NCI-H2196 treated with DMSO at 0.1 percent for 48 hours (cell line): Measurements from ENCODE around the gene MLPH.
"Not testable (repeated sequence)": the region's sequence is repeated elsewhere in the genome, so short reads cannot be mapped to it uniquely, and the experiment has no call there.

Experiments used
- DNase-seq: peaks from one replicate; lab custom pipeline; 2025; ENCODE audit not compliant: unreplicated experiment; lab: John Stamatoyannopoulos, UW

MLPH gene

DNA sequence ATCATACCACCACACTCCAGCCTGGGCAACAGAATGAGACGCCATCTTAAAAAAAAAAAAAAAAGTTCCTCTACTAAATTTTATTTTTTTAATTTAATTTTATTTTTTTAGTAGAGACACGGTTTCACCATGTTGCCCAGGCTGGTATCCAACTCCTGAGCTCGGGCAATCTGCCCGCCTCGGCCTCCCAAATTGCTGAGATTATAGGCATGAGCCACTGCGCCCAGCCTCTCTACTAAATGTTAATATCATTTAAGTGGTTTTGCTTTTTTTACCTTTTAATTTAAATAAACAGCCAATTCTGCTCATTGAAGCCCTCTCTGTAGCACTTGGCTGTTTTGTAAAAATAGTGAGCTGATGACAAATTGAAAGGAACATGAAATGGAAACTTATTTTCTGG lies 94.3 kb downstream of the MLPH start:
- no peak for DNase-seq

DNA sequence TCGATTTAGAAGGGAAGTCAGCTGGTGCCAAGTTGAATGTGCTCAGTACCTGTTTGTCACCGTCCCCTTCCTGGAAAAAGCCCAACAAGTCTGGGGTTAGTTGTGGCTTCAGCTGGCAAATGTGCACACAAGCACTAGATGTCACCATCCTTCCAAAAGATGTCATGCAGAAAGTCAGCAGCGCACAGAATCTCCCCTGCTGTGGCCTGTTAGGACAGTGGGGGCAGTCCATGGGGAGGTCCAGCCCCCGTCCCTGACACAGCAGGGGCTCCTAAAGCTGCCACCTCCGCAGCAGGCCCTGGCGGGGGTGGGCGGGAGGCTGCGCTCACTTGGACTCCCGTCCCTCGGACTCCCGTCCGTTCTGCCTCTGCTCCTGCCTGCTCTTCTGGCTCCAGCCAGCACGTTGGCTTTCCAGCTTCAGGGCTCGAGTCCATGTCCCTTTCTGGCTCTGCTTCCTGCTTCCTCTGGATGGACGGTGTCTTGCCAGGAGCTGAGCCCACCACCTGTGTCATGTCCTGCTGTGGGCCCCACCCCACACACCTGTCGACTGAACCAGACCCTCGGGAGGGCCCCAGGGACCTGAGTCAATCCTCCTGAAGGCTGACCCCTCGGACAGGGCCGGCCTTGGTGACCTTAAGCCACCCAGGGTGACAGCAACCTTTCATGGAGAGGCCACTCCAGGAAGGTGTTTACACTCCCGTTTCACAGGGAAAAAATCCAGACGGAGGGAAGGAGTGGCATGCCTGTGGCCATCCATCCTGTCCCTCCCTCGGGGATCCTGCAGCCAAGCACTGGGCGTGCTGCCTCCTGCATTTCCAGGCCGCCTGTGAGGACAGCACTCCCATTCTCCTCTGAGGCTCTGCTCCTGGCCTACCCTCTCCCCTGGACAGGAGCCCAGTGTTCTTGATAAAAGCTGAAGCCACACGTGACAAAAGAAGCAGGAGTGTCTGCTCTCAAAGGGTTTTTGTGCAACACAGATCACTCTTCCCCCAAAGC lies 95.0 kb downstream of the MLPH start:
- DNase-seq, result peak; percentile 78

- no peak for DNase-seq
Measured at GRCh38 chr2:237583385-237584295, 96.6 kb downstream of the MLPH start.

GRCh38 chr2:237585590-237586221 lies 98.7 kb downstream of the MLPH start:
- no peak for DNase-seq

DNA sequence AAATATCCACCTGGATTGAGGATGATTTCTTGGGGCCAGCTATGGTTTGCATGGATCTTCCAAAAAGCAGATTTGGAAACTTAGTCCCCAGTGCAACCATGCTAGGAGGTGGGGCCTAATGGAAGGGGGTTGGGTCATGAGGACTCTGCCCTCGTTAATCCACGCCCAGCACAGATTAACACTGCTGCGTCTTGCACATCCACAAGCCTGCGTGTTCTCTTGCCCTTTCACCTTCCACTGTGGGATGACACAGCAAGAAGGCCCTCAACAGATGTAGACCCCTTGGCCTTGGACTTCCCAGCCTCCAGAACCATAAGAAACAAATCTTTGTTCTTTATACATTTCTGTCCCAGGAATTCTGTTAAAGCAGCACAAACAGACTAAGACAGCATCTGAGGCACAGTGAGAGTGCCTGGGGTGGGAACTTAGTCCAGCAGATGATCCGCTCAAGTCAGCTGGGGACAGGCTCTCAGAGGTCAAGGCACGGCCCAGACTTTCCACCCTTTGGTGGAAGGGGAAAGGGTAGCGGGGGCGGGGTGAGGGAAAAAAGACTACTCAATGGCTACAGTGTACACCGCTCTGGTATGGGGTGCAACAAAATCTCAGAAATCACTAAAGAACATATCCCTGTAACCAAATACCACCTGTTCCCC lies 101.1 kb downstream of the MLPH start:
- DNase-seq, result no peak

DNA sequence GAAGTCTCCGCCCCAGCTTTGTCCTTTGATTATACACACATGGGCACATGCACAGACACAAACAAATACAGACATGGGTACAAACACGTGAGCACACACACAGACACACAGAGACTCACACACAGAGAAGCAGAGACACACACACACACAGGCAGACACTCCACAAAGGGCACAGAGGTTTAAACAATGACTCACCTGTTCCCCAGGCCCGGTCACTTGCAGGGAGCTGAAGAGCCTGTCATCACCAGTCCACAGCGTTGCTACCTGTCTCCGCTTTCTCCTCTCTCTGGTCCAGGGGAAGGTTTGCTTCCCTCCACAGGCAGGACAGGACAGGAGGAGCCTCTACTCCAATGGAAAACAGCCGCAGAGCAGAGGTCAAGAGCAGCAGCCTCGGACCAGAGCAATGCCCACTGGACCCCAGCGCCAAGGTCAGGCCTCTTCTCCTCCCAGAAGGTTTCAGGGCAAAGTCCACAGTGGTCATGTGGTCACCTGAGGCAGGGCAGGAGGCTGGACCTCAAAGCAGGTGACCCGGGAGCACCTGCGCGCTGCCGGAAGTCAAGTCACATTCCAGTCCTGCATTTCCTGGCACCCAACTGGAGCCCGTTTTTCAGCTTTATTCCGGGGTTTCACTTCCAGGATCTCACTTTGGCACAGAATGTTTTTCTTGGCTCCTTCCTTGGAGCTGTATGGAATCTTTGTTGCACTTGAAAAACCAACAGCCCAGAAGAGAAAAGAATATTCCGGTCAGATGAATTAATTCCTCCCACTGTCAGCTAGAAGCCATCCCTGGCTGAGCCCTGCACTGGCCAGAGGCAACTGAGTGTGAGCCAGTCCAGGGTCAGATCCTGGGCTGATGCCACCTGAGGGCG lies 103.5 kb downstream of the MLPH start, which contains the start of gene RAB17:
Gene RAB17 (minus strand): TSS at position 463 of the 869 bp plus-strand sequence. CDS start 4,580 bp downstream, outside the sequence.
- DNase-seq, result peak; percentile 70

GRCh38 chr2:237591141-237591881 lies 104.3 kb downstream of the MLPH start:
- peak; percentile 64 for DNase-seq

- DNase-seq, result no peak
Measured at GRCh38 chr2:237592425-237592980, 105.5 kb downstream of the MLPH start.

GRCh38 chr2:237593036-237593435 lies 106.0 kb downstream of the MLPH start:
- no peak for DNase-seq

DNA sequence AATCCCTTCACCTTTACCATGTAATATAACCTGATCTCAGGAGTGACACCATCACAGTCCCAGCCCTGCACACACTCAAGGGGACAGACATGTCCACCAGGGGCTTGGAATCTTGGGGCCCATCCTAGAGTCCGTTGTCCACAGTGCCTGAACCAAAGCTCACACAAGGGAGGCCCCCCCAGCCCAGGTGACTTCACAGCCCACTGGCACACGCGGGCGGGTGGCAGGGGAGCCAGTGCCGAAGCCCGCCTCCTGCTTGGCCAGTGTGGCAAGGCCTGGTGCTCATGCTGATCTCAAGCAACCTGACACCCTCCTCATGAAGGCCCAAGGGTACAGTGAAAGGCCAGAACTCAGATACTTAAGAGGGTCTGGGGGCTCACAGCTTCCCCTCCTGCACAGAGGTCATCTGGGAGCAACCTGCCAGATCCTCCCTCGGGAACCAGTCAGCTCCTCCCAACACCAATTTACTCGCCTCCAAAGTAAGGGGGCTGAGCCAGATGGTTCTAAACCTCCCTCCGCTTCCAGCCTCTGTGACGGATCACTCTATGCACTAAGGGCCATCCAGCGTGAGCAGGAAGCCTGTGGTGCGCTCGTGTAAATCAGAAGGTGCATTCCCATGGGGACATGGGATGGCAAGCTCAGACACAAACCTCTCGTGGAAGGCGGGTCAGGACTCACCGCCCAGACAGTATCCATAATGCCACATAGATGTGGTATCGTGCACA lies 106.7 kb downstream of the MLPH start:
- no peak for DNase-seq

- DNase-seq, result no peak
Measured at GRCh38 chr2:237594514-237594871, 107.4 kb downstream of the MLPH start.

- not testable (repeated sequence) for DNase-seq
Measured at GRCh38 chr2:237595829-237596519, 108.9 kb downstream of the MLPH start.

DNA sequence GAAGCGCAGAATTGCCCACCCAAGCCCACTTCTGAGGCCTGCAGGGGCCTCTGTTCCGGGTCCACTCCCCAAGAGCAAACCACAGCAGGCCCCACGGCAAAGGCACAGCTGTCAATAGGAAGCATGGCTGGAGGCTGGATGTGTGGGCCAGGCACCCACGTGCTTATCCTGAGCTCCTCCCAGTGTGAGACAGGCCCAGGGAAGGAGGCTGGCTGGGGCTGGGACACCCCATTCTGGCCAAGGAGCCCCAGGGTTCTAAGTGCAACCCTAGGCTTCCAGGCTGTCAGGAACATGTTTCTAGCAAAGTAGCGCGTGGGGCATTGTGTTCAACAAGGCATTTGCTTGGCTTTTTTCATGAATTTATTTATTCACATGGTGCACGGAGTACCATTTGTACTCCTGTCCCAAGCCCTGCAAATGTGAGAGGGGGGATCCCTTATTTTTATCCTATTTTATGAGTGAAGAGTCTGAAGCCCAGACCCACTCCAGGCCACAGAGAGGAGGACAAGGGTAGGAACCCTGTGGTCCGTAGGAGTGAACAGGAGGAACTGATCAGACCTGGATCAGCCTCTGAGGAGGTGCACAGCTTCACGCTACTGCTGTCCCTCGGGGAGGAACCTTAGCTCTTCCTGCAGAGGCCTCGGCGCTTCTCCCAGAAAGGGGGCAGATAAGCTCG lies 109.6 kb downstream of the MLPH start:
- no peak for DNase-seq

GRCh38 chr2:237597196-237598145 lies 110.4 kb downstream of the MLPH start:
- no peak for DNase-seq

DNA sequence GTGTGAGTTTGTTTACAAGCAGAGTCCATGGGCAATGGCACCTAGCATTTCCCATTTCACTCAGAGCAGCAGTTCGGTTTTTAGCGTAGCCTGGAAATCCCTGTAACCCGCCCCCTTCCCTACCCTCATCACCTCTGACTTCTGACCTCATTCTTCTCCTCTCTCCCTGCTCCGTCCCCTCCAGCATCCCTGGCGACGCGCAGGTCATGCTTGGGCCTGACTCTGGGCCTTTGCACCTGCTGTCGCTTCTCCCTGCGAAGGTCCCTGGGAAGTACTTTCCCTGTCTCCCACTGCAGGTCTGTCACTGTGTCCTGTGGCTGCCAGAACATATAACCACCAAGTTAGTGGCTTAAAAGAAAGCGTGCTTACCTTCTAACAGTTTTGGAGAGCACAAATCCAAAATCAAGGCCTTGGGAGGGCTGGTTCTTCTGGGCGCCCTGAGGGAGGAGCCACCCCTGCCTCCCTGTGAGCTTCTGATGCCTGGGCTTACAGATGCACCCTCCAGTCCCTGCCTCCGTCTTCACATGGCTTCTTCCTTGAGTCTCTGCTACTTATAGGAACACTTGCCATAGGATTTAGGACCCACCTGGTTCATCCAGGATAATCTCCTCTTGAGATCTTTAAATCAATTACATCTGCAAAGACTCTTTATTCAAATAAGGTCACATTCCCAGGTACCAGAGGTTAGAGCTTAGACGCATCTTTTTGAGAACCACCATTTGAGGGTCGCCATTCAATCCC lies 111.6 kb downstream of the MLPH start:
- DNase-seq, result no peak
